ENCODE results near the gene LARGE2.

The LARGE2 gene

DNA sequence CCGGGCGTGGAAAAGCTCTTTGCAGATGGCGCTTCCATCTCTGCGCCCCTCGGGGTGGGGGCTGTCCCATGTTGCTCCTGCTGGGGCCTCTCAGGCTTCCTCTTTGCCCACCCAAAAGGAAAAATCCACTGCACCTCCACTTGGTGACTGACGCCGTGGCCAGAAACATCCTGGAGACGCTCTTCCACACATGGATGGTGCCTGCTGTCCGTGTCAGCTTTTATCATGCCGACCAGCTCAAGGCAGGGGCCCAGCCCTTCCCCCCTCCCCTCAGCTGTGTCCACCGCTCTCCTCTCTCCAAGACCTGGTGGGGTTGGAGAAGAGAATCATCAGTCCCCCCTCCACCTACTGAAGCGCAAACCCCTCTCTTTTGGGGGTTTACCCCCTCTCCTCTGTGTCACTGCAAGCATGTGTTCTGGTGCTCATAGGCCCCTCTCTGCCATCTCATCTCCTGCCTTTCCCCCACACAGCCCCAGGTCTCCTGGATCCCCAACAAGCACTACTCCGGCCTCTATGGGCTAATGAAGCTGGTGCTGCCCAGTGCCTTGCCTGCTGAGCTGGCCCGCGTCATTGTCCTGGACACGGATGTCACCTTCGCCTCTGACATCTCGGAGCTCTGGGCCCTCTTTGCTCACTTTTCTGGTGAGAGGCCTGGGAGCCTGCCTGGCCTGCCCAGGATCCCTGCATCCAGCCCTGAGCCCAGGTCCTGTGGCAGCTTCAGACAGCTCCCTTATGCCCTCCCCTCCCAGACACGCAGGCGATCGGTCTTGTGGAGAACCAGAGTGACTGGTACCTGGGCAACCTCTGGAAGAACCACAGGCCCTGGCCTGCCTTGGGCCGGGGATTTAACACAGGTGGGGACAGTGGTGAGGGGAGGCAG is 1.8 kb downstream of the LARGE2 start:
- Histone ChIP-seq H3K27ac (ENCODE audit: extremely low read depth, low read depth, low read length) (no peak overlapping the region), H3K4me1 (ENCODE audit: control insufficient read depth, insufficient read depth, low read length) (no peaks in the 10 kb centered on the region), H3K9me3 (ENCODE audit: control insufficient read depth, insufficient read depth, low read depth, low read length) (no peaks in the 10 kb centered on the region), H3K36me3 (ENCODE audit: control insufficient read depth in 2 of 2, insufficient read depth in 1 of 2, low read length in 2 of 2) (peaks cover 0 to 13% of the 10 kb centered on the region in 2 experiments; a peak in 1 of 3 replicates), H3K4me3 (ENCODE audit: low read depth, low read length) (no peak overlapping the region)
- ChIA-PET POLR2A (interaction anchor here (0.5 to 2.6 kb wide), 2 partner anchors 10 to 576 kb away, joined by 3 to 6 read pairs; no protein-coding TSS in a partner anchor), CTCF (interaction anchor here (0.6 to 0.7 kb wide), 2 partner anchors 38 to 324 kb away, joined by 3 to 4 read pairs; no protein-coding TSS in a partner anchor)
- TF ChIP-seq ZBTB17 (tag by site-specific recombination; IDR thresholded peaks at IDR 0.05): peak; percentile 46; the same call in 1 of the 2 replicates
- TF ChIP-seq, protein P1, sequence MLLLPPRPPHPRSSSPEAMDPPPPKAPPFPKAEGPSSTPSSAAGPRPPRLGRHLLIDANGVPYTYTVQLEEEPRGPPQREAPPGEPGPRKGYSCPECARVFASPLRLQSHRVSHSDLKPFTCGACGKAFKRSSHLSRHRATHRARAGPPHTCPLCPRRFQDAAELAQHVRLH (tag by site-specific recombination; IDR thresholded peaks at IDR 0.05): no peak
- no peak for TF ChIP-seq ZSCAN23 (tag by site-specific recombination; IDR thresholded peaks at IDR 0.05)
- TF ChIP-seq ZNF530 (tag by site-specific recombination; IDR thresholded peaks at IDR 0.05; ENCODE audit: low read depth): no peak

DNA sequence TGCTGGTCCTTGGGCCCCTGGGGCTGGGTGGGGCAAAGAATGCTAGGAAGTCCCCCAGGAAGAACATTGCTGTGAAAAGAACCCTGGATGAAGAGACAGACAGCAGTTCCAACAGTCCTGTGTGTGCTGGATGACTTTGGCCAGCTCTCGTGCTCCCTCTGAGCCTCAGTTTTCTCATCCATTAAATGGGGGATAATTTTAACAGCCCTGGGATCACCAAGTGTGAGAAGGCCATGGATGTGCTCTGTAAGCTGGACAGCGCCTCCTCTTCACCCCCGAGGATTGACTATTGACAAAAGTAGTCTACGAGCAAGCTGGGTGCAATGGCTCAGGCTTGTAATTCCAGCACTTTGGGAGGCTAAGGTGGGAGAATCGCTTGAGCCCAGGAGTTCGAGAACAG is 2.5 kb downstream of the LARGE2 start:
- POLR2A ChIA-PET: interaction anchor here (2.6 kb wide), 1 partner anchor 11 kb away, joined by 6 read pairs; no protein-coding TSS in a partner anchor
- TF ChIP-seq KLF9 (tag by site-specific recombination; IDR thresholded peaks at IDR 0.05; ENCODE audit: low read depth) (no peak), ZNF585B (tag by site-specific recombination; IDR thresholded peaks at IDR 0.05) (no peak), ZNF416 (tag by site-specific recombination; IDR thresholded peaks at IDR 0.05) (no peak), ZNF654 (tag by site-specific recombination; IDR thresholded peaks at IDR 0.05; ENCODE audit: low read depth) (no peak)
- TF ChIP-seq, protein P2, sequence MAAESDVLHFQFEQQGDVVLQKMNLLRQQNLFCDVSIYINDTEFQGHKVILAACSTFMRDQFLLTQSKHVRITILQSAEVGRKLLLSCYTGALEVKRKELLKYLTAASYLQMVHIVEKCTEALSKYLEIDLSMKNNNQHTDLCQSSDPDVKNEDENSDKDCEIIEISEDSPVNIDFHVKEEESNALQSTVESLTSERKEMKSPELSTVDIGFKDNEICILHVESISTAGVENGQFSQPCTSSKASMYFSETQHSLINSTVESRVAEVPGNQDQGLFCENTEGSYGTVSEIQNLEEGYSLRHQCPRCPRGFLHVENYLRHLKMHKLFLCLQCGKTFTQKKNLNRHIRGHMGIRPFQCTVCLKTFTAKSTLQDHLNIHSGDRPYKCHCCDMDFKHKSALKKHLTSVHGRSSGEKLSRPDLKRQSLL (tag by site-specific recombination; IDR thresholded peaks at IDR 0.05): no peak
- TF ChIP-seq, protein P3, sequence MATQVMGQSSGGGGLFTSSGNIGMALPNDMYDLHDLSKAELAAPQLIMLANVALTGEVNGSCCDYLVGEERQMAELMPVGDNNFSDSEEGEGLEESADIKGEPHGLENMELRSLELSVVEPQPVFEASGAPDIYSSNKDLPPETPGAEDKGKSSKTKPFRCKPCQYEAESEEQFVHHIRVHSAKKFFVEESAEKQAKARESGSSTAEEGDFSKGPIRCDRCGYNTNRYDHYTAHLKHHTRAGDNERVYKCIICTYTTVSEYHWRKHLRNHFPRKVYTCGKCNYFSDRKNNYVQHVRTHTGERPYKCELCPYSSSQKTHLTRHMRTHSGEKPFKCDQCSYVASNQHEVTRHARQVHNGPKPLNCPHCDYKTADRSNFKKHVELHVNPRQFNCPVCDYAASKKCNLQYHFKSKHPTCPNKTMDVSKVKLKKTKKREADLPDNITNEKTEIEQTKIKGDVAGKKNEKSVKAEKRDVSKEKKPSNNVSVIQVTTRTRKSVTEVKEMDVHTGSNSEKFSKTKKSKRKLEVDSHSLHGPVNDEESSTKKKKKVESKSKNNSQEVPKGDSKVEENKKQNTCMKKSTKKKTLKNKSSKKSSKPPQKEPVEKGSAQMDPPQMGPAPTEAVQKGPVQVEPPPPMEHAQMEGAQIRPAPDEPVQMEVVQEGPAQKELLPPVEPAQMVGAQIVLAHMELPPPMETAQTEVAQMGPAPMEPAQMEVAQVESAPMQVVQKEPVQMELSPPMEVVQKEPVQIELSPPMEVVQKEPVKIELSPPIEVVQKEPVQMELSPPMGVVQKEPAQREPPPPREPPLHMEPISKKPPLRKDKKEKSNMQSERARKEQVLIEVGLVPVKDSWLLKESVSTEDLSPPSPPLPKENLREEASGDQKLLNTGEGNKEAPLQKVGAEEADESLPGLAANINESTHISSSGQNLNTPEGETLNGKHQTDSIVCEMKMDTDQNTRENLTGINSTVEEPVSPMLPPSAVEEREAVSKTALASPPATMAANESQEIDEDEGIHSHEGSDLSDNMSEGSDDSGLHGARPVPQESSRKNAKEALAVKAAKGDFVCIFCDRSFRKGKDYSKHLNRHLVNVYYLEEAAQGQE (tag by site-specific recombination; IDR thresholded peaks at IDR 0.05): peak; percentile 74
- CTCF ChIA-PET: interaction anchor here (0.6 to 0.7 kb wide), 2 partner anchors 37 to 101 kb away, joined by 3 to 4 read pairs; no protein-coding TSS in a partner anchor

DNA sequence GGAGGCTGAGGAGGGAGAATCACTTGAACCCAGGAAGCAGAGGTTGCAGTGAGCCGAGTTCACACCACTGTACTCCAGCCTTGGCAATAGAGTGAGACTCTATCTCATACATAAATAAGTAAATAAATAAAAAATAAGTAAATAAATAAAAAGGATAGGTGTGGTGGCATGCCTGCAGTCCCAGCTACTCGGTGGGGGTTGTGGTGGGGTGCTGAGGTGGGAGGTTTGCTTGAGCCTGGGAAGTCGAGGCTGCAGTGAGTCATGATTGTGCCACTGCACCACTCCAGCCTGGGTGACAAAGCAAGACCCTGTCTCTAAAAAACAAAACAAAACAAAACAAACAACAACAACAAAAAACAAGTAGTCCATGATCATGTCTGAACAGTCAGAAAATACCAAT is 3.1 kb downstream of the LARGE2 start:
- no peak overlapping the region for H3K27ac ChIP-seq (ENCODE audit: extremely low read depth, low read depth, low read length)
- CTCF ChIA-PET: interaction anchor here (0.6 kb wide), 1 partner anchor 101 kb away, joined by 3 read pairs; no protein-coding TSS in a partner anchor

More for the DNA sequence above, 2.5 kb downstream of the LARGE2 start:
- Histone ChIP-seq H3K27ac (ENCODE audit: extremely low read depth, low read depth, low read length) (no peak overlapping the region), H3K4me3 (ENCODE audit: low read depth, low read length) (no peak overlapping the region), H3K9me3 (ENCODE audit: control insufficient read depth, insufficient read depth, low read depth, low read length) (no peaks in the 10 kb centered on the region), H3K4me1 (ENCODE audit: control insufficient read depth, insufficient read depth, low read length) (no peaks in the 10 kb centered on the region), H3K36me3 (ENCODE audit: control insufficient read depth in 2 of 2, insufficient read depth in 1 of 2, low read length in 2 of 2) (peaks cover 0 to 13% of the 10 kb centered on the region in 2 experiments; a peak in 1 of 3 replicates)

More for the DNA sequence above, 3.1 kb downstream of the LARGE2 start:
- Histone ChIP-seq H3K4me1 (ENCODE audit: control insufficient read depth, insufficient read depth, low read length) (no peaks in the 10 kb centered on the region), H3K36me3 (ENCODE audit: control insufficient read depth in 2 of 2, insufficient read depth in 1 of 2, low read length in 2 of 2) (peaks cover 0 to 13% of the 10 kb centered on the region in 2 experiments; a peak in 1 of 3 replicates), H3K4me3 (ENCODE audit: low read depth, low read length) (no peak overlapping the region), H3K9me3 (ENCODE audit: control insufficient read depth, insufficient read depth, low read depth, low read length) (no peaks in the 10 kb centered on the region)
- POLR2A ChIA-PET: interaction anchor here (2.6 kb wide), 1 partner anchor 12 kb away, joined by 6 read pairs; no protein-coding TSS in a partner anchor
- TF ChIP-seq HOXA7 (CRISPR knock-in tag; IDR thresholded peaks at IDR 0.05; ENCODE audit: borderline replicate concordance): no peak
- no peak for TF ChIP-seq ZFP3 (tag by site-specific recombination; IDR thresholded peaks at IDR 0.05; ENCODE audit: low read depth)
- TF ChIP-seq, protein P4, sequence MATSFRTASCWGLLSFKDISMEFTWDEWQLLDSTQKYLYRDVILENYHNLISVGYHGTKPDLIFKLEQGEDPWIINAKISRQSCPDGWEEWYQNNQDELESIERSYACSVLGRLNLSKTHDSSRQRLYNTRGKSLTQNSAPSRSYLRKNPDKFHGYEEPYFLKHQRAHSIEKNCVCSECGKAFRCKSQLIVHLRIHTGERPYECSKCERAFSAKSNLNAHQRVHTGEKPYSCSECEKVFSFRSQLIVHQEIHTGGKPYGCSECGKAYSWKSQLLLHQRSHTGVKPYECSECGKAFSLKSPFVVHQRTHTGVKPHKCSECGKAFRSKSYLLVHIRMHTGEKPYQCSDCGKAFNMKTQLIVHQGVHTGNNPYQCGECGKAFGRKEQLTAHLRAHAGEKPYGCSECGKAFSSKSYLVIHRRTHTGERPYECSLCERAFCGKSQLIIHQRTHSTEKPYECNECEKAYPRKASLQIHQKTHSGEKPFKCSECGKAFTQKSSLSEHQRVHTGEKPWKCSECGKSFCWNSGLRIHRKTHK (tag by site-specific recombination; IDR thresholded peaks at IDR 0.05): no peak
- TF ChIP-seq ZNF37A (tag by site-specific recombination; IDR thresholded peaks at IDR 0.05): no peak
